Measurements from ENCODE around the gene SMS. TPM values are rescaled to one million over a fixed set of nuclear protein-coding genes. Genes with fewer than 3 reads are reported as not detected.

Gene SMS
- total RNA-seq, 1 experiment from 2014 or later = 173 TPM

DNA sequence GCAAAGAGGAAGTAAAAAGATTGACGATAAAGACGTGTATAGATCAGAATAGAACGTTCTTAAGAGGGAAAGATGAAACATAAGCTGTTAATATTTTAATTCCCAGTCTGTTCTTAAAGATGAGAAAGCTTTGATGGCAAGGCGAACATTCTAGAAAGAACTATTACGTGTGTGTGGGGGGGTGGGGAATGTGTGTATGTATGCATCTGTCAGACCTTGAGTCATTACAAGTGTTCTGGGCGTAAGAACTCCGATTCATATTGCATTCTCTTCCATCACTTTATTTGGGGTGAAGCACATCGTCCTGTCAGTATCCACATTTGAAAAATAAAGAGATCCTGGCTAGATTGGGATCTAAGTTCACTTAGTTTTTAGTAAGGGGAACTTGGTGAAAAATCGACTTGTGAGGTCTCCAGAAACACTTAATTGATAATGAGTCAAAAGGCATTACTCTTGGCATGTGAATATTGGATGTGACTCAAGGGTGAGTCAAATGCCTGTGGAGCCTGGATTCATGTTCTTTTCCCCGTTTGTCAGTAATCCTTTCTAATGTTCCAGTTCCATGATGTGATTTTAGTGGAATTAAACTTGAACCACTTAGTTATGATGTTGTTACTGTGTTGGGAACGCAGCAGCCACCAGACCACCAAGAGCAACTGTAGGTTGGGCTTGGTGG lies 3.1 kb downstream of the SMS start:
- no peaks in the 10 kb centered on the region for H3K36me3 Mint-ChIP-seq
- H3K9me3 Mint-ChIP-seq = no peaks in the 10 kb centered on the region
- CTCF ChIA-PET = no interaction called here
- H3K27me3 Mint-ChIP-seq (ENCODE audit: low read depth) = no peaks in the 10 kb centered on the region
- DNase-seq (ENCODE audit: low spot score) (no peak), ATAC-seq (no peak)
- peaks cover 67% of the 10 kb centered on the region for H3K4me1 Mint-ChIP-seq
- peak overlapping the region; percentile 76 for H3K27ac Mint-ChIP-seq
- POLR2A ChIA-PET = no interaction called here
- H3K4me3 Mint-ChIP-seq = peak overlapping the region; percentile 70
- TF ChIP-seq, protein P1, sequence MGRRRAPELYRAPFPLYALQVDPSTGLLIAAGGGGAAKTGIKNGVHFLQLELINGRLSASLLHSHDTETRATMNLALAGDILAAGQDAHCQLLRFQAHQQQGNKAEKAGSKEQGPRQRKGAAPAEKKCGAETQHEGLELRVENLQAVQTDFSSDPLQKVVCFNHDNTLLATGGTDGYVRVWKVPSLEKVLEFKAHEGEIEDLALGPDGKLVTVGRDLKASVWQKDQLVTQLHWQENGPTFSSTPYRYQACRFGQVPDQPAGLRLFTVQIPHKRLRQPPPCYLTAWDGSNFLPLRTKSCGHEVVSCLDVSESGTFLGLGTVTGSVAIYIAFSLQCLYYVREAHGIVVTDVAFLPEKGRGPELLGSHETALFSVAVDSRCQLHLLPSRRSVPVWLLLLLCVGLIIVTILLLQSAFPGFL (CRISPR knock-in tag; IDR thresholded peaks at IDR 0.05; ENCODE audit: borderline replicate concordance) = no peak
- TF ChIP-seq, protein P2, sequence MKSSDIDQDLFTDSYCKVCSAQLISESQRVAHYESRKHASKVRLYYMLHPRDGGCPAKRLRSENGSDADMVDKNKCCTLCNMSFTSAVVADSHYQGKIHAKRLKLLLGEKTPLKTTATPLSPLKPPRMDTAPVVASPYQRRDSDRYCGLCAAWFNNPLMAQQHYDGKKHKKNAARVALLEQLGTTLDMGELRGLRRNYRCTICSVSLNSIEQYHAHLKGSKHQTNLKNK (CRISPR knock-in tag; IDR thresholded peaks at IDR 0.05) = no peak
- TF ChIP-seq JUN (CRISPR knock-in tag; IDR thresholded peaks at IDR 0.05) (no peak), ESRRA (CRISPR knock-in tag; IDR thresholded peaks at IDR 0.05; ENCODE audit: borderline replicate concordance) (no peak), ELF4 (CRISPR knock-in tag; IDR thresholded peaks at IDR 0.05; ENCODE audit: low read depth) (no peak), OVOL2 (CRISPR knock-in tag; IDR thresholded peaks at IDR 0.05; ENCODE audit: borderline replicate concordance) (no peak), MYBL2 (CRISPR knock-in tag; IDR thresholded peaks at IDR 0.05) (no peak), RELA (CRISPR knock-in tag; IDR thresholded peaks at IDR 0.05; ENCODE audit: borderline replicate concordance) (no peak), ZNF396 (CRISPR knock-in tag; IDR thresholded peaks at IDR 0.05; ENCODE audit: borderline replicate concordance) (no peak), FOXK1 (CRISPR knock-in tag; IDR thresholded peaks at IDR 0.05) (no peak), ZNF423 (CRISPR knock-in tag; IDR thresholded peaks at IDR 0.05) (no peak), SMAD4 (CRISPR knock-in tag; IDR thresholded peaks at IDR 0.05) (no peak), ETV6 (CRISPR knock-in tag; IDR thresholded peaks at IDR 0.05) (no peak)
- TF ChIP-seq, protein P3, sequence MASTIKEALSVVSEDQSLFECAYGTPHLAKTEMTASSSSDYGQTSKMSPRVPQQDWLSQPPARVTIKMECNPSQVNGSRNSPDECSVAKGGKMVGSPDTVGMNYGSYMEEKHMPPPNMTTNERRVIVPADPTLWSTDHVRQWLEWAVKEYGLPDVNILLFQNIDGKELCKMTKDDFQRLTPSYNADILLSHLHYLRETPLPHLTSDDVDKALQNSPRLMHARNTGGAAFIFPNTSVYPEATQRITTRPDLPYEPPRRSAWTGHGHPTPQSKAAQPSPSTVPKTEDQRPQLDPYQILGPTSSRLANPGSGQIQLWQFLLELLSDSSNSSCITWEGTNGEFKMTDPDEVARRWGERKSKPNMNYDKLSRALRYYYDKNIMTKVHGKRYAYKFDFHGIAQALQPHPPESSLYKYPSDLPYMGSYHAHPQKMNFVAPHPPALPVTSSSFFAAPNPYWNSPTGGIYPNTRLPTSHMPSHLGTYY (CRISPR knock-in tag; IDR thresholded peaks at IDR 0.05) = no peak
- TF ChIP-seq, protein P4, sequence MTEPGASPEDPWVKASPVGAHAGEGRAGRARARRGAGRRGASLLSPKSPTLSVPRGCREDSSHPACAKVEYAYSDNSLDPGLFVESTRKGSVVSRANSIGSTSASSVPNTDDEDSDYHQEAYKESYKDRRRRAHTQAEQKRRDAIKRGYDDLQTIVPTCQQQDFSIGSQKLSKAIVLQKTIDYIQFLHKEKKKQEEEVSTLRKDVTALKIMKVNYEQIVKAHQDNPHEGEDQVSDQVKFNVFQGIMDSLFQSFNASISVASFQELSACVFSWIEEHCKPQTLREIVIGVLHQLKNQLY (CRISPR knock-in tag; IDR thresholded peaks at IDR 0.05) = no peak
- TF ChIP-seq, protein P5, sequence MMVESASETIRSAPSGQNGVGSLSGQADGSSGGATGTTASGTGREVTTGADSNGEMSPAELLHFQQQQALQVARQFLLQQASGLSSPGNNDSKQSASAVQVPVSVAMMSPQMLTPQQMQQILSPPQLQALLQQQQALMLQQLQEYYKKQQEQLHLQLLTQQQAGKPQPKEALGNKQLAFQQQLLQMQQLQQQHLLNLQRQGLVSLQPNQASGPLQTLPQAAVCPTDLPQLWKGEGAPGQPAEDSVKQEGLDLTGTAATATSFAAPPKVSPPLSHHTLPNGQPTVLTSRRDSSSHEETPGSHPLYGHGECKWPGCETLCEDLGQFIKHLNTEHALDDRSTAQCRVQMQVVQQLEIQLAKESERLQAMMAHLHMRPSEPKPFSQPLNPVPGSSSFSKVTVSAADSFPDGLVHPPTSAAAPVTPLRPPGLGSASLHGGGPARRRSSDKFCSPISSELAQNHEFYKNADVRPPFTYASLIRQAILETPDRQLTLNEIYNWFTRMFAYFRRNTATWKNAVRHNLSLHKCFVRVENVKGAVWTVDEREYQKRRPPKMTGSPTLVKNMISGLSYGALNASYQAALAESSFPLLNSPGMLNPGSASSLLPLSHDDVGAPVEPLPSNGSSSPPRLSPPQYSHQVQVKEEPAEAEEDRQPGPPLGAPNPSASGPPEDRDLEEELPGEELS (CRISPR knock-in tag; IDR thresholded peaks at IDR 0.05) = no peak
- TF ChIP-seq, protein P6, sequence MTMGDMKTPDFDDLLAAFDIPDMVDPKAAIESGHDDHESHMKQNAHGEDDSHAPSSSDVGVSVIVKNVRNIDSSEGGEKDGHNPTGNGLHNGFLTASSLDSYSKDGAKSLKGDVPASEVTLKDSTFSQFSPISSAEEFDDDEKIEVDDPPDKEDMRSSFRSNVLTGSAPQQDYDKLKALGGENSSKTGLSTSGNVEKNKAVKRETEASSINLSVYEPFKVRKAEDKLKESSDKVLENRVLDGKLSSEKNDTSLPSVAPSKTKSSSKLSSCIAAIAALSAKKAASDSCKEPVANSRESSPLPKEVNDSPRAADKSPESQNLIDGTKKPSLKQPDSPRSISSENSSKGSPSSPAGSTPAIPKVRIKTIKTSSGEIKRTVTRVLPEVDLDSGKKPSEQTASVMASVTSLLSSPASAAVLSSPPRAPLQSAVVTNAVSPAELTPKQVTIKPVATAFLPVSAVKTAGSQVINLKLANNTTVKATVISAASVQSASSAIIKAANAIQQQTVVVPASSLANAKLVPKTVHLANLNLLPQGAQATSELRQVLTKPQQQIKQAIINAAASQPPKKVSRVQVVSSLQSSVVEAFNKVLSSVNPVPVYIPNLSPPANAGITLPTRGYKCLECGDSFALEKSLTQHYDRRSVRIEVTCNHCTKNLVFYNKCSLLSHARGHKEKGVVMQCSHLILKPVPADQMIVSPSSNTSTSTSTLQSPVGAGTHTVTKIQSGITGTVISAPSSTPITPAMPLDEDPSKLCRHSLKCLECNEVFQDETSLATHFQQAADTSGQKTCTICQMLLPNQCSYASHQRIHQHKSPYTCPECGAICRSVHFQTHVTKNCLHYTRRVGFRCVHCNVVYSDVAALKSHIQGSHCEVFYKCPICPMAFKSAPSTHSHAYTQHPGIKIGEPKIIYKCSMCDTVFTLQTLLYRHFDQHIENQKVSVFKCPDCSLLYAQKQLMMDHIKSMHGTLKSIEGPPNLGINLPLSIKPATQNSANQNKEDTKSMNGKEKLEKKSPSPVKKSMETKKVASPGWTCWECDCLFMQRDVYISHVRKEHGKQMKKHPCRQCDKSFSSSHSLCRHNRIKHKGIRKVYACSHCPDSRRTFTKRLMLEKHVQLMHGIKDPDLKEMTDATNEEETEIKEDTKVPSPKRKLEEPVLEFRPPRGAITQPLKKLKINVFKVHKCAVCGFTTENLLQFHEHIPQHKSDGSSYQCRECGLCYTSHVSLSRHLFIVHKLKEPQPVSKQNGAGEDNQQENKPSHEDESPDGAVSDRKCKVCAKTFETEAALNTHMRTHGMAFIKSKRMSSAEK (CRISPR knock-in tag; IDR thresholded peaks at IDR 0.05; ENCODE audit: borderline replicate concordance) = no peak
- TF ChIP-seq, protein P7, sequence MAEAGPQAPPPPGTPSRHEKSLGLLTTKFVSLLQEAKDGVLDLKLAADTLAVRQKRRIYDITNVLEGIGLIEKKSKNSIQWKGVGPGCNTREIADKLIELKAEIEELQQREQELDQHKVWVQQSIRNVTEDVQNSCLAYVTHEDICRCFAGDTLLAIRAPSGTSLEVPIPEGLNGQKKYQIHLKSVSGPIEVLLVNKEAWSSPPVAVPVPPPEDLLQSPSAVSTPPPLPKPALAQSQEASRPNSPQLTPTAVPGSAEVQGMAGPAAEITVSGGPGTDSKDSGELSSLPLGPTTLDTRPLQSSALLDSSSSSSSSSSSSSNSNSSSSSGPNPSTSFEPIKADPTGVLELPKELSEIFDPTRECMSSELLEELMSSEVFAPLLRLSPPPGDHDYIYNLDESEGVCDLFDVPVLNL (CRISPR knock-in tag; IDR thresholded peaks at IDR 0.05; ENCODE audit: borderline replicate concordance, low read depth) = no peak

Data from WTC11 (cell line).